GM19023 (cell line): ENCODE measurements around the gene PLA2G2D.

ENCODE experiments used
- ATAC-seq: cut with Tn5 transposase; IDR thresholded peaks from one replicate; pipeline ENCODE4 v1.9.1; 2021; ENCODE audit warnings: mild to moderate bottlenecking, moderate library complexity; ENCODE audit not compliant: unreplicated experiment

Gene PLA2G2D

GRCh38 chr1:20069874-20070273, 49.5 kb downstream of the PLA2G2D start, which contains the start of gene PLA2G5:
PLA2G5 (plus strand) TSS chr1:20070194; CDS start chr1:20084831, 14,637 bp downstream.
- no peak for ATAC-seq

DNA sequence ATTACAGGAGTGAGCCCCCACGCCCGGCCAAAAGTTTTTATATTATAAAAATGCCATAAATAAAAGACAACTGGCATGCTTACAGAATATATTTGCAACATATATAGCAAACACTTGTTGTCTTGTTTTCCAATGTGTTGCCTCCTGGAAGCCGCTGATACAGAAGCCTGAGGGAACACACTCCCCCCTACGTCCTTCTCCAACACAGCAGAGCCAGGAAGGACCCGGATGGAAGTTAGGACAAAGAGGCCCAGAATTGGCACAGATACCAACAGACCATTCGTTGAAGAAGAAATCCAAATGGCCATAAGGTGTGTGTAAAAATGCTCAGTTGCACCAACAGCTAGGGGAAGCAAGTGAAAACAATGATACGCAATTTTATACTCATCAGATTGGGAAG, 50.6 kb downstream of the PLA2G2D start:
- no peak for ATAC-seq

- no peak for ATAC-seq
Observed at GRCh38 chr1:20063861-20064292, 55.5 kb downstream of the PLA2G2D start.
